ENCODE measurements around the gene DLG5.

- TF ChIP-seq TCF12 (IDR thresholded peaks at IDR 0.05) (no peak), FOXM1 (IDR thresholded peaks at IDR 0.05; ENCODE audit: low read depth) (no peak), RXRA (IDR thresholded peaks at IDR 0.05; ENCODE audit: borderline replicate concordance, low read depth) (no peak), CTCF (IDR thresholded peaks at IDR 0.05) (no peak)
Observed at GRCh38 chr10:77866598-77866997, 60.0 kb downstream of the DLG5 start.
